Measurements from ENCODE around the gene TRAPPC2L. TPM values are rescaled to one million over a fixed set of nuclear protein-coding genes. Genes with fewer than 3 reads are reported as not detected.

TRAPPC2L gene
- total RNA-seq, 1 experiment from 2014 or later, result 56.6 TPM

- H3K36me3 ChIP-seq (replicated peaks; ENCODE audit: control insufficient read depth, insufficient read depth, low read length), result peaks cover 5% of the 10 kb centered on the region; the same call in 1 of the 2 replicates
- no peaks in the 10 kb centered on the region for H3K27me3 ChIP-seq (ENCODE audit: control insufficient read depth, insufficient read depth, low read length)
- peak; percentile 84 for DNase-seq
- H3K4me3 ChIP-seq (ENCODE audit: insufficient read depth, low read depth, low read length), result no peak overlapping the region
Measured at GRCh38 chr16:88854306-88855111, 2.4 kb upstream of the TRAPPC2L start.

- H3K36me3 ChIP-seq (replicated peaks; ENCODE audit: control insufficient read depth, insufficient read depth, low read length), result peaks cover 9% of the 10 kb centered on the region; the same call in 1 of the 2 replicates
- H3K27me3 ChIP-seq (ENCODE audit: control insufficient read depth, insufficient read depth, low read length), result no peaks in the 10 kb centered on the region
- H3K4me3 ChIP-seq (ENCODE audit: insufficient read depth, low read depth, low read length), result no peak overlapping the region
- no peak for DNase-seq
Measured at GRCh38 chr16:88855176-88855575, 1.8 kb upstream of the TRAPPC2L start.

GRCh38 chr16:88855736-88856121, 1.2 kb upstream of the TRAPPC2L start:
- DNase-seq, result no peak
- Histone ChIP-seq H3K4me3 (ENCODE audit: insufficient read depth, low read depth, low read length) (peak overlapping the region; percentile 57), H3K27me3 (ENCODE audit: control insufficient read depth, insufficient read depth, low read length) (no peaks in the 10 kb centered on the region), H3K36me3 (replicated peaks; ENCODE audit: control insufficient read depth, insufficient read depth, low read length) (peaks cover 11% of the 10 kb centered on the region; the same call in 1 of the 2 replicates)

GRCh38 chr16:88856122-88856827, 652 bp upstream of the TRAPPC2L start:
- no peaks in the 10 kb centered on the region for H3K27me3 ChIP-seq (ENCODE audit: control insufficient read depth, insufficient read depth, low read length)
- H3K36me3 ChIP-seq (replicated peaks; ENCODE audit: control insufficient read depth, insufficient read depth, low read length), result peaks cover 11% of the 10 kb centered on the region; the same call in 1 of the 2 replicates
- peak overlapping the region; percentile 57 for H3K4me3 ChIP-seq (ENCODE audit: insufficient read depth, low read depth, low read length)
- peak; percentile 92 for DNase-seq

GRCh38 chr16:88857728-88858339, 907 bp downstream of the TRAPPC2L start:
- peak; percentile 93 for DNase-seq
- Histone ChIP-seq H3K36me3 (replicated peaks; ENCODE audit: control insufficient read depth, insufficient read depth, low read length) (peaks cover 12% of the 10 kb centered on the region), H3K4me3 (ENCODE audit: insufficient read depth, low read depth, low read length) (peak overlapping the region; percentile 88), H3K27me3 (ENCODE audit: control insufficient read depth, insufficient read depth, low read length) (no peaks in the 10 kb centered on the region)

- H3K4me3 ChIP-seq (ENCODE audit: insufficient read depth, low read depth, low read length), result no peak overlapping the region
- H3K36me3 ChIP-seq (replicated peaks; ENCODE audit: control insufficient read depth, insufficient read depth, low read length), result peaks cover 12% of the 10 kb centered on the region
- no peak for DNase-seq
- H3K27me3 ChIP-seq (ENCODE audit: control insufficient read depth, insufficient read depth, low read length), result no peaks in the 10 kb centered on the region
Measured at GRCh38 chr16:88859381-88860091, 2.6 kb downstream of the TRAPPC2L start.

GRCh38 chr16:88861359-88861758, 4.4 kb downstream of the TRAPPC2L start:
- Histone ChIP-seq H3K27me3 (ENCODE audit: control insufficient read depth, insufficient read depth, low read length) (no peaks in the 10 kb centered on the region), H3K4me3 (ENCODE audit: insufficient read depth, low read depth, low read length) (no peak overlapping the region), H3K36me3 (replicated peaks; ENCODE audit: control insufficient read depth, insufficient read depth, low read length) (peaks cover 12% of the 10 kb centered on the region)
- no peak for DNase-seq

GRCh38 chr16:88862968-88863367, 6.0 kb downstream of the TRAPPC2L start:
- DNase-seq, result no peak
- H3K36me3 ChIP-seq (replicated peaks; ENCODE audit: control insufficient read depth, insufficient read depth, low read length), result peaks cover 12% of the 10 kb centered on the region
- no peaks in the 10 kb centered on the region for H3K27me3 ChIP-seq (ENCODE audit: control insufficient read depth, insufficient read depth, low read length)
- no peak overlapping the region for H3K4me3 ChIP-seq (ENCODE audit: insufficient read depth, low read depth, low read length)

- Histone ChIP-seq H3K36me3 (replicated peaks; ENCODE audit: control insufficient read depth, insufficient read depth, low read length) (peaks cover 12% of the 10 kb centered on the region), H3K27me3 (ENCODE audit: control insufficient read depth, insufficient read depth, low read length) (no peaks in the 10 kb centered on the region), H3K4me3 (ENCODE audit: insufficient read depth, low read depth, low read length) (no peak overlapping the region)
- DNase-seq, result no peak
Measured at GRCh38 chr16:88863426-88863825, 6.5 kb downstream of the TRAPPC2L start.

- no peak overlapping the region for H3K4me3 ChIP-seq (ENCODE audit: insufficient read depth, low read depth, low read length)
- H3K36me3 ChIP-seq (replicated peaks; ENCODE audit: control insufficient read depth, insufficient read depth, low read length), result peaks cover 10% of the 10 kb centered on the region
- DNase-seq, result no peak
- no peaks in the 10 kb centered on the region for H3K27me3 ChIP-seq (ENCODE audit: control insufficient read depth, insufficient read depth, low read length)
Measured at GRCh38 chr16:88864099-88864498, 7.2 kb downstream of the TRAPPC2L start.

- Histone ChIP-seq H3K27me3 (ENCODE audit: control insufficient read depth, insufficient read depth, low read length) (no peaks in the 10 kb centered on the region), H3K4me3 (ENCODE audit: insufficient read depth, low read depth, low read length) (no peak overlapping the region), H3K36me3 (replicated peaks; ENCODE audit: control insufficient read depth, insufficient read depth, low read length) (peaks cover 7% of the 10 kb centered on the region)
- no peak for DNase-seq
Measured at GRCh38 chr16:88864521-88864920, 7.6 kb downstream of the TRAPPC2L start.

- Histone ChIP-seq H3K36me3 (replicated peaks; ENCODE audit: control insufficient read depth, insufficient read depth, low read length) (peaks cover 3% of the 10 kb centered on the region), H3K27me3 (ENCODE audit: control insufficient read depth, insufficient read depth, low read length) (no peaks in the 10 kb centered on the region), H3K4me3 (ENCODE audit: insufficient read depth, low read depth, low read length) (no peak overlapping the region)
- no peak for DNase-seq
Measured at GRCh38 chr16:88865310-88865709, 8.4 kb downstream of the TRAPPC2L start.

GRCh38 chr16:88865742-88866141, 8.8 kb downstream of the TRAPPC2L start:
- H3K4me3 ChIP-seq (ENCODE audit: insufficient read depth, low read depth, low read length), result no peak overlapping the region
- peaks cover 1% of the 10 kb centered on the region; the same call in 1 of the 2 replicates for H3K36me3 ChIP-seq (replicated peaks; ENCODE audit: control insufficient read depth, insufficient read depth, low read length)

More at GRCh38 chr16:88865742-88866141, 8.8 kb downstream of the TRAPPC2L start:
- DNase-seq, result no peak
- no peaks in the 10 kb centered on the region for H3K27me3 ChIP-seq (ENCODE audit: control insufficient read depth, insufficient read depth, low read length)

Measured in H7 (cell line).